Stimulated activated CD8-positive, alpha-beta memory T cell treated with anti-CD3 and anti-CD28 coated beads, Interleukin-15, amount 100 ng/mL, for 4 hours (primary cell): ENCODE results near the gene ACAP2.
"Not testable (repeated sequence)": the region's sequence is repeated elsewhere in the genome, so short reads cannot be mapped to it uniquely, and the experiment has no call there.

Experiments
- DNase-seq, 2 donors: peaks; one replicate each; pipeline ENCODE4 v3.0.0-alpha.2; 2020; ENCODE audit warnings: low read depth in 2 of 2

ACAP2 gene

GRCh38 chr3:195246581-195246995, 196.2 kb downstream of the ACAP2 start:
- DNase-seq, result no peak

- no peak for DNase-seq
Measured at GRCh38 chr3:195245531-195245951, 197.3 kb downstream of the ACAP2 start.

- DNase-seq, result no peak
Measured at GRCh38 chr3:195241592-195242355, 201.0 kb downstream of the ACAP2 start.

DNA sequence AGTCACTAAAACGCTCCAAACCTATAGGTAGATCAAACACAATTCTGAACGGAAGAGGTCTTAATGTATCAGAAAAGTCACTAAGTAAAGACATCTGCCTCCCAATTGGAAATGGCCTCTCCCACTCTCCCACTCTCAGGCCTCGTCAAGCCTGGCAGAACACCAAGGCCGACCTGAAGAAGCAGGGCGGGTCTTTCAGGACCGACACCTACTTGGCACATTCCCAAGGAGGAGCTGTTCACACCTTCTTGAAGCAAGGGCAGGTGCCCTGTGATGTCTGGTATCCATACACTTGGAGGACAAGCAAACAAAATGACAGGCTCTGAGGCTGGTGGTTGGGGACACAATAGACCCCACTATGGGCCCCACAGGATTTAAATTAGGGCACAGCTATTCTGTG, 201.9 kb downstream of the ACAP2 start:
- DNase-seq, result no peak

- DNase-seq, result no peak
Measured at GRCh38 chr3:195240171-195240701, 202.6 kb downstream of the ACAP2 start.

DNA sequence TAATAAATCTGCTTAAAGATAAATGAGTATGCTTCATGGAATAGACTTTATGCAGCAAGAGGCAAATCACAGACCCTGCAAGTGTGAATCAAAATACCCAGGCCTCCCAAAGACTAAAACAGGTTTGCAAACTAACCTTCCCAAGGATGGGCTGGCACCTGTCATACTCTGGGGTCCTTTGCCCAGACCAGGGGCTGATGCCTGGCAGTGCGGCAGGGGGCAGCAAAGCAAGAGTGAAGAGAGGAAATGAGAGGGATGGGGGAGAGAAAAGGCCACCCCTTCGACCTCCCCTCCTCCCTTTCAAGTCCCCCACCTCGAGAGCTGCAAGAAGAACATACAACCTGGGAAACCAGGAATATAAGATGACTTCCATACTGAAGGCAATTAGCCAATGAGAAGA, 203.7 kb downstream of the ACAP2 start:
- DNase-seq, result no peak

- no peak for DNase-seq
Measured at GRCh38 chr3:195238586-195239118, 204.2 kb downstream of the ACAP2 start.

GRCh38 chr3:195238081-195238571, 204.7 kb downstream of the ACAP2 start:
- no peak for DNase-seq

- no peak for DNase-seq
Measured at GRCh38 chr3:195236801-195237570, 205.8 kb downstream of the ACAP2 start.

GRCh38 chr3:195236076-195236798, 206.6 kb downstream of the ACAP2 start:
- DNase-seq, result no peak

- no peak for DNase-seq
Measured at GRCh38 chr3:195230244-195230643, 212.6 kb downstream of the ACAP2 start.

DNA sequence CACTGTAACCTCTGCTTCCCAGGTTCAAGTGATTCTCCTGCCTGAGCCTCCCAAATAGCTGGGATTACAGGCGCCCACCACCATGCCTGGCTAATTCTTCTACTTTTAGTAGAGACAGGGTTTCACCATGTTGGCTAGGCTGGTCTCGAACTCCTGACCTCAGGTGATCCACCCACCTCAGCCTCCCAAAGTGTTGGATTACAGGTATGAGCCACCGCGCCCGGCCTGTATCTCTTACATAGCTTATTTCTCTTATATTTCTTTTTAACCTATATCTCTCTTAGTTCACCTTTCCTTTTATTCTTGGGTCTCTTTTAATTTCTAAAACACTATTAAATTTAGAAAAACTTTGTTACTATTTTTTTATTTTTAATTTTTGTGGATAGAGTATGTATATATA, 213.9 kb downstream of the ACAP2 start:
- not testable (repeated sequence) for DNase-seq

DNA sequence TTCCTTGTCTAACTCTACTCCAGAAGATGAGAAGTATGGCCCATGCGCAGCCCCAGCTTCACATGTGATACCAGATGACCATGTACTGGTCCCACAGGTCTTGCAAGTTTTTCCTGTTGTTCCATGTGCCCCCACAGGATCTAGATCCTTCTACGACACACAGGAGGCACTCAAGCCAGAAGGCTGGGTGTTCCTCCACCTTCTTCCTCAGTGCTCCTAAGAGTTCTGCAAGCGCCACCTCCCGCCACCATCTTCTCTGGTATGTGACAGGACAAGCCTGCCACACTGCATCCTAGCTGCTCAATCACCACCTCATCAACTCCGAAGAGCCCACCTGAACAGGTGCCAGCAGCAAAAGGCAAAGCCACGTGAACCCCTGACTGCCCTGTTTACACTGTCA, 214.9 kb downstream of the ACAP2 start:
- no peak for DNase-seq

- no peak for DNase-seq
Measured at GRCh38 chr3:195226900-195227447, 215.8 kb downstream of the ACAP2 start.

DNA sequence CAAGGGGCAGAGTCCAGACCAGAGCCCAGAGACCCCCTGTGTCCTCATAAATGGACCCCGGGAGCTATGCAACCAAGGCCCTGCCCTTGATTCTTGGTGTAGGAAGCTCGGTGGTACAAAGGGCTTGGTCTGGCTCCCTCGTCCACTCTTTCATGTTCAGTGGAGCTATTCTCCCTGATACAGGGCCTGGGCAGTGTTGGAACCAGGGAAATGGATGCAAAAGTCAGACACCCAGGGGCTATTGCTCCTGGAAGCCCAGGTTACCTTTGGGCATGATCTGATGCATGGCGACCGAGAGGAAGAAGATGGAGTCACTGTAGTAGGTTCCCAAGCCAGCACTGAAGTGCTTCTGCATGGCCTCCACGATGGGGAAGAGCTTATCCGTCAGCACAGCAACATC, 216.4 kb downstream of the ACAP2 start:
- DNase-seq, result no peak

DNA sequence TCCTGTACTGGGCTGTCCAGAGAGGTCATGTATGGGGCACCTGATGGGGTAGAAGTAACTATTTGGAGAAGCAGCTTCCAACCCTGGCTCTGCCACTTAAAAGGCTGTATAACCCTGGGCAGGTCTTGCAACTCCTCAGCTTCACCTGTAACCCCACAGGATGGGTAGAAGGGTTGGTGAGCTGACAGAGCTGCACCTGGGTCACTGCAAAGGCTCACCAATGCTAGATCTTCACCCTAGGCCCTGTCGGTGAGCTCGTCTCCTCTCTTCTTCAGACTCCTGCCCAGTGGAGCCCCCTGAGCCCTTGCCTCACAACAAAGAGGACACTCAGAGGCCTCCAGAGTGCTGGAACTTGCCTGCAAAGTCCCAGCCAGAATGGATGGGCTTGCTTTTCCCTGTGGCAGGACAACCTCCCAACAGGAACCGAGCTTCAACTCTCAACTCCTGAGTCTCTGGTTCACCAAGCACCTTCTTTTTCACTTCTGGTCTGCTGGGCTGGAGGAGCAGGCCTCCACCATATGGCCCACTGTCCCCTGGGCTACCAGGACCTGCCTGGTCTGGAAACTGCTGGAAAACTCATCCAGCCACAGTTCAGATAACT, 217.7 kb downstream of the ACAP2 start:
- no peak for DNase-seq
